GM12892 (cell line): ENCODE results near the gene CCDC17.

Source experiments
- POLR2A ChIP-seq: IDR thresholded peaks from 2 replicates; pipeline ENCODE4 v1.6.1; 2011; ENCODE audit warnings: low read depth, low read length, control low read depth
- POLR2AphosphoS5 ChIP-seq: IDR thresholded peaks from 2 replicates; pipeline ENCODE4 v1.6.1; 2011; ENCODE audit warnings: low read depth, low read length, control low read depth

DNA sequence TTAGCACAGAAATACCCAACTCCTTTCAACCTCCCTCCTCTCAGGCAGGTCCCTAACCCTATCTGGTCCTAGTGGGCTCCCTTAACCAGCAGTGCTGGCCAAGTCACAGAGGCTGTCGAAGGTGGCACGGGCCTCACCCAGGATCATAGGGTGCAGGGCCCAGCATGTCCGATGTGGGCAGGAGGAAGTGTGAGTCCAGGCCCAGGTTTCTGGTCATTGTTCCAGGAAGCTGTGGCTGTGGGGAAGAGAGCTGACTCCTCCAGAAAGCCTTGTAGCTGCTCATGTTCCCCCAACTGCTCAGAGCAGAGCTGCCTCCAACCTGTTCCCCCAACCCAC is 2.4 kb downstream of the CCDC17 start:
- no peak for TF ChIP-seq POLR2A
- TF ChIP-seq POLR2AphosphoS5 = no peak
